Measurements from ENCODE around the gene CHRNB4.
"Not testable (repeated sequence)": the region's sequence is repeated elsewhere in the genome, so short reads cannot be mapped to it uniquely, and the experiment has no call there.

The CHRNB4 gene, protein sequence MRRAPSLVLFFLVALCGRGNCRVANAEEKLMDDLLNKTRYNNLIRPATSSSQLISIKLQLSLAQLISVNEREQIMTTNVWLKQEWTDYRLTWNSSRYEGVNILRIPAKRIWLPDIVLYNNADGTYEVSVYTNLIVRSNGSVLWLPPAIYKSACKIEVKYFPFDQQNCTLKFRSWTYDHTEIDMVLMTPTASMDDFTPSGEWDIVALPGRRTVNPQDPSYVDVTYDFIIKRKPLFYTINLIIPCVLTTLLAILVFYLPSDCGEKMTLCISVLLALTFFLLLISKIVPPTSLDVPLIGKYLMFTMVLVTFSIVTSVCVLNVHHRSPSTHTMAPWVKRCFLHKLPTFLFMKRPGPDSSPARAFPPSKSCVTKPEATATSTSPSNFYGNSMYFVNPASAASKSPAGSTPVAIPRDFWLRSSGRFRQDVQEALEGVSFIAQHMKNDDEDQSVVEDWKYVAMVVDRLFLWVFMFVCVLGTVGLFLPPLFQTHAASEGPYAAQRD

DNA sequence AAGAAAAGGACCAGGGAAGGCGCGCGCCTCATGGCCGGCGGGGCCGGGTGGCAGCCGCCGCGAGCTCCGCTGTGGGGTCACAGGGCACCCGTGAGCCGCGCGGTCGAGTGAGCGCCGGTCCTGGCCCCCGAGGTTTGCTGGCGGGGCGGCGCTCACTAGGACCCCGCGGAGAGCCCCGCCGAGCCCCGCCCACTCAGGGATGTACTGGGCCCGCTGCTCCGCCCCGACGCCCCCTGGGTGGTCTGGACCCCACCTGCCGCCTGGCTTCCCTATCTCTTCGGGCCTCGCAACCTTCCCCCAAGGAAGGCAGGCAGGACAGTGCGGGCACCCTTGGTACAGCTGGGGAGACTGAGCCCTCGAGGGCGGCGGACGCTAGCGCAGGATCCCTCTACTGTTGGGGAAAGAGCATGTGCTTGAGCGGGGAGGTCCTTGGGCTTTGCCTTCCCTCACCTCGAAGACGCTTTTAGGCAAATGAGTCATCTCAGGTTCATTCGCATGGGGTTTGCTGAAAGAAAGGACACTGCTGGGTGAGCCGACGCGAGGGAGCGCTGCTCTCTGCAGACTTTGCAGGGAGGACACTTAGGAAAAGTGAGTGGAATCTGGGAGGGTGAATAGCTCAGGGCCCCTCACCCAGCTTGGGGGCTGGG lies at the start of gene CHRNB4:
CHRNB4 (minus strand) TSS at position 109 of the 647 bp plus-strand sequence; CDS start at position 32, 77 bp downstream.
- TF ChIP-seq, protein P1, sequence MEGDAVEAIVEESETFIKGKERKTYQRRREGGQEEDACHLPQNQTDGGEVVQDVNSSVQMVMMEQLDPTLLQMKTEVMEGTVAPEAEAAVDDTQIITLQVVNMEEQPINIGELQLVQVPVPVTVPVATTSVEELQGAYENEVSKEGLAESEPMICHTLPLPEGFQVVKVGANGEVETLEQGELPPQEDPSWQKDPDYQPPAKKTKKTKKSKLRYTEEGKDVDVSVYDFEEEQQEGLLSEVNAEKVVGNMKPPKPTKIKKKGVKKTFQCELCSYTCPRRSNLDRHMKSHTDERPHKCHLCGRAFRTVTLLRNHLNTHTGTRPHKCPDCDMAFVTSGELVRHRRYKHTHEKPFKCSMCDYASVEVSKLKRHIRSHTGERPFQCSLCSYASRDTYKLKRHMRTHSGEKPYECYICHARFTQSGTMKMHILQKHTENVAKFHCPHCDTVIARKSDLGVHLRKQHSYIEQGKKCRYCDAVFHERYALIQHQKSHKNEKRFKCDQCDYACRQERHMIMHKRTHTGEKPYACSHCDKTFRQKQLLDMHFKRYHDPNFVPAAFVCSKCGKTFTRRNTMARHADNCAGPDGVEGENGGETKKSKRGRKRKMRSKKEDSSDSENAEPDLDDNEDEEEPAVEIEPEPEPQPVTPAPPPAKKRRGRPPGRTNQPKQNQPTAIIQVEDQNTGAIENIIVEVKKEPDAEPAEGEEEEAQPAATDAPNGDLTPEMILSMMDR (IDR thresholded peaks at IDR 0.05; ENCODE audit: low read depth, low read length, missing control alignments), result no peak
- H3K4me3 ChIP-seq (replicated peaks; ENCODE audit: low read depth, low read length), result peak within 1 kb of the TSS; percentile 32
- DNase-seq (ENCODE audit: extremely low read depth, low read depth), result no peak

DNA sequence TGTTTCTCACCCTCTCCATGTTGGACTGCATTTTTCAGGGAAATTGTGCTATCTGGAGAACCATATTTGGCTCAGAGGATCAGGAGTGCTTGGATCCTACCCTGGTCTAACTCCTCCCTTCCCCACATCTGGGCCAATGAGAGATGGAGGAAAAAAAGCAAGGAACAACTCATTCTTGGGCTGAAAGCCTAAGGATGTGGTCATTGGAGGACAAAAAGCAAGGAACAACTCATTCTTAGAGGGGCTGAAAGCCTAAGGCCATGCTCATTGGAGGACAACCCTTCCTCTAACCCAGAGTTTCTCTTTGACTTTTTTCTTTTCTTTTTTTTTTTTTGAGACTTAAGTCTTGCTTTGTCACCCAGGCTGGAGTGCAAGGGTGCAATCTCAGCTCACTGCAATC lies 48.6 kb upstream of the CHRNB4 start:
- TF ChIP-seq, protein P1 (IDR thresholded peaks at IDR 0.05; ENCODE audit: low read depth, low read length, missing control alignments), result no peak
- H3K4me3 ChIP-seq (replicated peaks; ENCODE audit: low read depth, low read length), result no peak overlapping the region
- no peak for DNase-seq (ENCODE audit: extremely low read depth, low read depth)

DNA sequence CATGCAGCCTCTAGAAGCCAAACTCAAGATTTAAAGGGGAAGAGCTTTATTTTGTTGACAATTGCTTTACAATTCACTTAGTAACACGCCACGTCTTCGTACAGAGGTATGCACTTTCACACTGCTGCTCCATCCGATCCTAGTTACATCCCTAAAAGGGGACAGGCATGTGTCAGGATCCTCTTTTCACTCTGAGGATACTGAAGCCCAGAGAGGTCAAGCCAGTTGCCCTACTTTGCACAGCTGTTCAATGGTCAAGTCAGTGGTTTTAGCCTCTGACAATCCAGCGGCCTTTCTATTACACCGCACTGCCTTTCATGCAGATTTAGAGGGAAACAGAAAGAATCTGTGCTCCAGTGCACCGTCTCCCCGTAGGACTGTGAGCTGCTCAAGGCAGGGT lies 44.9 kb upstream of the CHRNB4 start:
- no peak for DNase-seq (ENCODE audit: extremely low read depth, low read depth)
- no peak overlapping the region for H3K4me3 ChIP-seq (replicated peaks; ENCODE audit: low read depth, low read length)
- TF ChIP-seq, protein P1 (IDR thresholded peaks at IDR 0.05; ENCODE audit: low read depth, low read length, missing control alignments), result no peak

DNA sequence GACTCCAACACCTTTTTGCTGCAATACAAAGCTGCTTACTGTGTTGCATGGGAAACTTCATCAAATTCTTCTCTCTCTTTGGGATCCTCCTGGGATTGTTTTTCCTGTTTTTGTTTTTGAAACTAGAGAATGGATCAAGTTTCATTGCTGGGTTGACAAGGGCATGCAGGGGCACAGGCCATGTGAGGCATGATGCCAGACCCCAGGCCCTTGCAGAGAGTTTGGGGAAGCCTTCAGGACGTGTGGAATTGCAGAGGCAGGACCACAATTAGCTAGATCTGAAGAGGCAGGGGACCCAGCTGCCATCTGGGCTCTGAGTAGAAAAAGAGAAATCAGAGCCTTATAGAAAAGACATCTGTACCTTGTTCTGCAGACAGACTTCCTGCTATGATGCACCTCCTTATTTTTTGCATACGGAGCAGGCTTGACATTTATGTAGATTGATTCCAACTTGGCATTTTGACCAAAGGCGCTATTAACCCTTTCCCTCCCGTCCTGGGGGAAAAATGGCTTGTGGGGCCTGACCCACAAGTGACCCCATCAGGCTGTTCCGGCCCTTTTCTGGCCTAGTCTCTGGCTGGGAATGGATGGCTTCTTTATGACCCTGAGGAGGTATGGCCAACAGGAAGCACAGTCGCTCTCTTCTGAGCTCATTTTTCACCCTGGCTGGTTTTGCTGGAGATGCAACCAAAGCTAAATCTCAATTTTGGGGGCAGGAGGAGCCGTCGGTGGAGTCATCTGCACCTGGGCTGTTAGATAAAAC lies 44.3 kb upstream of the CHRNB4 start:
- TF ChIP-seq, protein P1 (IDR thresholded peaks at IDR 0.05; ENCODE audit: low read depth, low read length, missing control alignments), result no peak
- no peak overlapping the region for H3K4me3 ChIP-seq (replicated peaks; ENCODE audit: low read depth, low read length)
- DNase-seq (ENCODE audit: extremely low read depth, low read depth), result no peak

DNA sequence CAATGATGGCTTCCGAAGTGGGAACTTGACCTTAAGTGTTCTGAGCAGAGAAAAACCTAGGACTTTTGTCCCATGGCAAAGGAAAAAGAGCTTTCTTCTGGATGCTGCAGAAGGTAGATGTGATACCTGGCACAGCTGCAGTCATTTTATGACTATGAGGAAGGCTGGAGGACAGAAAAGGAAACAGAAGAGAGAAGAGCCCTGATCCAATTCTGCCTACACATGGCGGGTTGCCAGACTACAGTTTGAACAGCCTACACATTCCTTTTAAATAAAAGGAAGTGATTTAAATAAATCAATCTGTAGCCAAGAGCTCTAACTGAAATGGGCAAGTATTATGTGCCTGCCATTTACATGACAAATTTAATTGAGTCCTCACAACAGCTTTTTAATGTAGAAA lies 43.6 kb upstream of the CHRNB4 start:
- TF ChIP-seq, protein P1 (IDR thresholded peaks at IDR 0.05; ENCODE audit: low read depth, low read length, missing control alignments), result no peak
- no peak for DNase-seq (ENCODE audit: extremely low read depth, low read depth)
- no peak overlapping the region for H3K4me3 ChIP-seq (replicated peaks; ENCODE audit: low read depth, low read length)

DNA sequence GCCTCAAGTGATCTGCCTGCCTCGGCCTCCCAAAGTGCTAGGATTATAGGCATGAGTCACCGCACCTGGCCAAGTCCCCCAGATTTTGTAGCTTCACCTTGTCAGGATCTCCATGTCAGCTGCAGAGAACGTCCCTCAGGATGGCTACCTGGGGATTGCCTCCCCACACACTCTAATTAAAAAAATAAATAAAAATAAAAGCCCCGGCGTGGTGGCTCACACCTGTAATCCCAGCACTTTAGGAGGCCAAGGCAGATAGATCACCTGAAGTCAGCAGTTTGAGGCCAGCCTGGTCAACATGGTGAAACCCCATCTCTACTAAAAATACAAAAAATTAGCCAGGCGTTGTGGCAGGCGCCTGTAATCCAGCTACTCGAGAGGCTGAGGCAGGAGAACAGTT lies 42.6 kb upstream of the CHRNB4 start:
- H3K4me3 ChIP-seq (replicated peaks; ENCODE audit: low read depth, low read length); DNase-seq (ENCODE audit: extremely low read depth, low read depth): not testable (repeated sequence)

Measured in HFF-Myc (cell line).